ENCODE results near the gene WDFY1. TPM values are rescaled to one million over a fixed set of nuclear protein-coding genes. Genes with fewer than 3 reads are reported as not detected.

The WDFY1 gene
- total RNA-seq, 1 donor from 2014 or later = 13.4 TPM

DNA sequence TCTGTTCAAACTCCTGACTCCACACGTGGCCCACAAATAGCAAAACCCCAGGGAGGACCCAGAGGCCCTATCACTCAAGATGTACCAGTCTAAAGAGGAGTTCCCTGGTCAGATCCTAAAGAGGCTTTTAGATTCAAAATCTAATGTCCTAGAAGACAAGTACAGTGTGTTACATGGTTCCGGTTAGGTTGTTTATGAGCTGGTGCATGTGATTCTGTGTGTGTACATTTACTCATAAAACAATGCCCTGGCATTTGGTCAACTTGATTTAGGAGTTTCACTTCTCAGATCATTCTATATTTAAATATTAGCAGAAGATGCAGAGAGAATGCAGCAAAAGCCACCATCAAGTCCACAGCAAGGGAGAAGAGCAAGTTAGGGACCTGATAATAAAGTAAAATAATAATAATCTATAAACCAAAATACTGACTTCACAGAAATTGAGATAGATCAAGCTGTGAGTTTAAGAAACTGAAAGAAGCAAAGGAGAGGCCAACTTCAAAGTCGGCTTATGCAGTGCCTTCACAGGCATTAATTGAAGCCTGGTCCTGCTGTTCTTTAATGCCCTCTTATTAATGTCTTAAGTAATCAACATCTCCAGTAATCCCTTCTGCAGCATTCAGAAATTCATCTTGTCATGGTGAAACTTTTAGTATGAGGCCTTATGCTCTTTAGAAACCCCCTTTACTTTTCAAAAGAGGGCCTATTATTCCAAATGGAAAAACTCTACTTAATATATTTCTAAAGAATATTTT lies 103.5 kb downstream of the WDFY1 start:
- intact Hi-C loops (cut with DNase I) = no loop called here
- ATAC-seq = no peak

DNA sequence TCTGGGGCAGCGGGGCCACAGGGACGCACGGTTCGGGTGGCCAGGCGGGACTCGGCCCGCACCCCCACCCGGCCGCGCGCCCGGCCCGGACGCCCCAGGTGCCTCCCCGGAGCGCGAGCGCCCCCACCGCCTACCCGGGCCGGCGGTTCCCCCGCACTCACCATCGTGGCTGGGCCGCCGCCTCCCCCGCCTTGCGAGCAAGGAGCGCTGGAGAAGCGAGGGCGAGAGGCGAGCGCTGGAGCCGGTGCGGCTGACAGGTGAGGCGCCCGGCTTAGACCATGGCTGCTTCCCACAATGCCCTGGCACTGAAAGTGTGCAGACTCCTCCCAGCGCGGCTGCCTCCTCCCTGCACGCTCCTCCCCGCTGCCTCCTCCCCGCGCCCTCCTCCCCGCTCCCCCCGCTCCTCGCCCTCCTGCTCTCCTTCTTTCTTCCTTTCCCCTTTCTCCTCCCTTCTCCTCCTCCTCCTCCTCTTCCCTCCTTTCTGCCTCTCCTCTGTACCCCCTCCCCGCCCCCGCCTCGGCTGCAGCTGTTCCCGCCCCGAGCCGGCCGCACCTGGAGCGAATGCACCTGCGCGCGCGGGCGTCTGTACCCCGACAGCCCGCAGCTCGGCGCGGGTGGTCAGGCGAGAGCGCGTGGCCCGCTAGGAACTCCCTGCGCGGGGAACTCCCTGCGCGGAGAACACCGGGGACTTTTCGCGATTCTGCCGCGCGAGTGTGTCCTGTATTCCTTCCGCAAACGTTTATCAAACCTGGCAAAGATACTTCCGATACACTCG lies 107.7 kb downstream of the WDFY1 start, which contains the start of gene AP1S3:
Gene AP1S3, minus strand, starts transcription at position 296 of the 775 bp plus-strand sequence. Its CDS starts 132 bp downstream, at position 164.
- ATAC-seq (peak; percentile 86), DNase-seq (ENCODE audit: missing footprints) (peak; percentile 79)
- intact Hi-C loops (cut with DNase I) = no loop called here

More for the DNA sequence above, 103.5 kb downstream of the WDFY1 start:
- DNase-seq (ENCODE audit: missing footprints) = no peak

DNA sequence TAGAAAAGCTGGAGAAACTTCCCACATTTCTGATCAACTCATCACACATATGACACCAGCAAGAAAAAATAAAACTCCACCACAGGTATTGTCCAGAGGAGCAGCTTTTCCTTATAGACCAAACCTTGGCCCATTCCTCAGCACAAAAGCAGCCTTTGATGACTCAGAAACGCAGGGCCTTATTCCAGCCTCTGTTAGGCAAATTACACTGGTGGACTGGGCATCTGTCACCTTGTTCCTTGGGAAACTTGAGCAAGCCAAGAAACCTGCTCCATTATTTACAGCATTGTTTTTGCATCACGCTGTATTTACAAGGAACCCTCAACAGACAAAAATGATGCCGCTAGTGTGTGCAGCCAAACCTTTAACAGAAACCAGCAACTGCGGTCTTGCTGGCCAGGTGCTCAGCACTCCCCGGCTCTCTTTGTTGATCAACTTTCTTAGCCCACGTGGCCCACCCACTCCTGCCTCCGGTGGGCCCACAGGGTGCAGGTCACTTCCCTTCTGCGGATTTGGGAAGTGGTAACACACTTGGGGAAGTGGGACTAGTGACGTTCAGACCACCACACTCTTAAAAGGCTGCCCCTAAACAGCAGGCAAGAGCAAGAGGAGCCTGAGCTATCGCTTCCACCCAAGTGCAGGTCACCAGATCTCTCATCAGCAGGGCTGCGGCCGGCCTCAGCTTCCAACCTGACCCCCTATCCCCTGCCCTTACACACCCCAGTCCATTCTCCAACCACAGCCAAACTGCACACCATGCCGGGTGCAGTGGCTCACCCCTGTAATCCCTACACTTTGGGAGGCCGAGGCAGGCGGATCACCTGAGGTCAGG lies 109.2 kb downstream of the WDFY1 start:
- ATAC-seq (no peak), DNase-seq (ENCODE audit: missing footprints) (no peak)
- intact Hi-C loops (cut with DNase I) = no loop called here

DNA sequence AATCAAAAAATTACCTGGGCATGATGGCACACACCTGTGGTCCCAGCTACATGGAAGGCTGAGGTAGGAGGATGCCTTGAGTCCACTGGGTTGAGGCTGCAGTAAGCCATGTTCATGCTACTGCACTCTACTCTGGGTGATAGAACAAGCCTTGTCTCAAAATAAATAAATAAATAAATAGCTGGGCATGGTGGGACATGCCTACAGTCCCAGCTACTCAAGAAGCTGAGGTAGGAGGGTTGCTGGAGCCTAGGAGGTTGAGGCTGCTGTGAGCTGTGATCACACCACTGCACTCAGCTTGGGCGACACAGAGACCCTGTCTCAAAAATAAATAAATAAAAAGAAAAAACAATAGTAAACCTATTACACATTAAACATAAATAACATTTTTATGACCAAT lies 110.7 kb downstream of the WDFY1 start:
- DNase-seq (ENCODE audit: missing footprints) (no peak), ATAC-seq (no peak)
- intact Hi-C loops (cut with DNase I) = no loop called here

DNA sequence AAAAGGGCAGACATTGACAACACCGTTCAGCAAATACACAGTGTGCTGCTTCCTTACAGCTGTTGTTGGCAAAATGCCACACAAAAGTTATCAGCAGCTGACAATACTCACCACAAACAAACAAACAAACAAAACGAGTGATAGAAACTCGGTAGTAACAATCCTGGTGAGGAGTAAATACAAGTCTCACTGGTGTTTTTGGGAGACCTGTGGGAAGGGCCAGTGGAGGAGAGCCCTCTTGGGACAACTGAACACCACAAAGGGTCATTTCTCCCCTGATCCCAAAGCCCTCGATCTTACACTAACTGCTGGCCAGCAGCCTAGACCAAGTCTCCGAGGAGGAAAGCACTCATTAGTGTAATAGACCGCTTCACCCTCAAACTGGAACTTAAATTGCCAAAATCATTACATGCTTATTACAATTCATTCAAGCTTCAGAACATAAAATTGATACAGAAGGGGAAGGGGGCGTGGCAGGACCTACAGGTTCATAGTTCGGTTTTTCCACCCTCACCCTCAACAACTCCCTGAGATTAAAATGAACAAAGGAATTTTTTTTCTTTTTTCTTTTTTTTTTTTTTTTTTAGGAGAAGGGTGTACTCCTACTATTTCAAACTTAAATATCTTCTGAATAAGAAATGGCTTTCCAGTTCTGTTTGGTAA lies 112.8 kb downstream of the WDFY1 start:
- ATAC-seq = no peak

DNA sequence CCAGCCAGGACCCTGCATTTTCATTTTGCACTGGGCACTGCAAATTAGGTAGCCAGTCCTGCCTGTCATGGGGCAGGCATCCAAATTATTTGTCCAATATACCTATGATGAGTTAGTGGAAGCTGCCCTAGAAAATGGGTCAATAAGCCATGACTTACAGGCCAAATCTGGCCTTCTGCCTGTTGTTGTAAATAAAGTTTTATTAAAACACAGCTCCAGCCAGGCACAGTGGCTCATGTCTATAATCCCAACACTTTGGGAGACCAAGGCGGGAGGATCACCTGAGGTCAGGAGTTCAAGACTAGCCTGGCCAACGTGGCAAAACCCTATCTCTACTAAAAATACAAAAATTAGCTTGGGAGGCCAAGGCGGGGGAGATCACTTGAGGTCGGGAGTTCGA lies 116.0 kb downstream of the WDFY1 start:
- intact Hi-C loops (cut with DNase I) = no loop called here
- ATAC-seq (no peak), DNase-seq (ENCODE audit: missing footprints) (no peak)

More for the DNA sequence above, 112.8 kb downstream of the WDFY1 start:
- no peak for DNase-seq (ENCODE audit: missing footprints)
- intact Hi-C loops (cut with DNase I) = no loop called here

DNA sequence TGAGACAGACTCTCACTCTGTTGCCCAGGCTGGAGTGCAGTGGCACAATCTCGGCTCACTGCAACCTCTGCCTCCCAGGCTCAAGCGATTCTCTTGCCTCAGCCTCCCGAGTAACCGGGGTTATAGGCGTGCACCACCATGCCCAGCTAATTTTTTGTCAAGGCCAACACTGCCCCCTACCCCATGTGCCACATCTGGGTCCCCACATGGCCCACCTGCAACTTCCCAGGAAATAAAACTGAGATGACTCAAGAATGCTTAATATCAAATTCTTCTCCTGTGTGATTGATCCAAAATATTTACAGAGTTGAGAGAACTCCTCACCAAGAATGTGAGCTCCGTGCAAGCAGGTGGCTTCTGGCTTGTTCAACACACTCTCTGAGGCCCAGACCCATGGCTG lies 116.8 kb downstream of the WDFY1 start:
- DNase-seq (ENCODE audit: missing footprints) (no peak), ATAC-seq (no peak)
- intact Hi-C loops (cut with DNase I) = no loop called here

DNA sequence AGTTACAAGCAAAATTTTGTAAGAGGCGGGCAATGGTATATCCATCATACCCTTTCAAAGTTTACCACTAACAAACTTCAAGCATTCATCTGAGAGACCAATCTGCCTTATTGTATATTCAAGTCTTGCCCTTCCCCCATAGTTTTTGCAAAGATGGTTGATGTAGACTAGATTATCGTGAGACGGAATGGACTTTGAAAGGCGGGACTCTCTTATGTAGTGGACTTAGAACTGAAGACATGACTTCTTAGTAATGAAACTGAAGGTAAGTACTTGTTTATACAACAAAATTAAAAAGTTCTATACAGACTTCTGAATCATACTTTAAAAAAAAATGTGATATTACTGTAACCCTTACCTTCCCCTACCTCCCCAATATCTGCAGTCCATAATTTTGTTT lies 118.1 kb downstream of the WDFY1 start:
- ATAC-seq (no peak), DNase-seq (ENCODE audit: missing footprints) (no peak)
- intact Hi-C loops (cut with DNase I) = no loop called here

Other genes with a start within 250 kb of the WDFY1 start
- 0.35 TPM for gene AP1S3, start 107.8 kb downstream of the WDFY1 start, total RNA-seq
- gene MRPL44, start 12.1 kb upstream of the WDFY1 start, total RNA-seq = 36.5 TPM
- gene SERPINE2, start 94.0 kb upstream of the WDFY1 start, total RNA-seq = 6.1 TPM

Measured in Right ventricle myocardium inferior (tissue), 1 donor.